Stomach (tissue), 4 donors: ENCODE results near the gene RXRA.
A peak's percentile ranks its signal among the peaks of the same experiment; 100 is the strongest.

Experiments
- CTCF ChIP-seq, 7 experiments: fragments of 450-650 bp in 4 of 7; fragments of 200-600 bp in 3 of 7; sonication (generic) in 3 of 7; IDR thresholded peaks; one replicate each; pipeline ENCODE4 v1.5.1; 2016 to 2019; ENCODE audit warnings: antibody characterized with exemption in 7 of 7, control low read depth in 2 of 7, mild to moderate bottlenecking in 1 of 7
- EP300 ChIP-seq: sonication (generic); formaldehyde crosslinking; IDR thresholded peaks from one replicate; pipeline ENCODE4 v1.6.1; 2017; ENCODE audit warnings: antibody characterized with exemption
- POLR2A ChIP-seq, 4 donors: fragments of 450-650 bp; IDR thresholded peaks; one replicate each; pipeline ENCODE4 v1.6.1; 2016; ENCODE audit warnings: antibody characterized with exemption in 4 of 4, control low read depth in 2 of 4, mild to moderate bottlenecking in 1 of 4, moderate library complexity in 1 of 4
- POLR2AphosphoS5 ChIP-seq, 3 donors: sonication (generic); formaldehyde crosslinking; IDR thresholded peaks; one replicate each; pipeline ENCODE4 v1.6.1; 2016; ENCODE audit warnings: antibody characterized with exemption in 3 of 3

GRCh38 chr9:134328841-134329575 is 2.8 kb downstream of the RXRA start:
- TF ChIP-seq CTCF (IDR thresholded peaks at IDR 0.05) (no peak), POLR2A (IDR thresholded peaks at IDR 0.05) (no peak), EP300 (no peak), POLR2AphosphoS5 (IDR thresholded peaks at IDR 0.05) (peak in 1 of 3 donors; percentile 23)
